Keratinocyte (primary cell): ENCODE measurements around the gene PTPN14. TPM values are rescaled to one million over a fixed set of nuclear protein-coding genes. Genes with fewer than 3 reads are reported as not detected.
A peak's percentile ranks its signal among the peaks of the same experiment; 100 is the strongest.

ENCODE experiments used
- DNase-seq: peaks from one replicate; pipeline ENCODE4 v3.0.0-alpha.2; 2011; ENCODE audit warnings: low read depth, missing footprints, low spot score
- FAIRE-seq: peaks from 2 replicates; lab custom pipeline; 2011; peaks lifted over from hg19 to GRCh38; lab: Jason Lieb, UNC
- H2AFZ ChIP-seq: 2 replicates; pipeline ENCODE4 v1.6.0; 2012; ENCODE audit warnings: low read length, control low read depth, inconsistent platforms; ENCODE audit not compliant: control insufficient read depth
- H3K27ac ChIP-seq: 2 replicates; pipeline ENCODE4 v1.5.1; 2011; ENCODE audit warnings: low read length; ENCODE audit not compliant: control insufficient read depth, insufficient read depth
- H3K27me3 ChIP-seq: 3 replicates; pipeline ENCODE4 v1.6.0; 2011; ENCODE audit warnings: low read length; ENCODE audit not compliant: control insufficient read depth, insufficient read depth; ENCODE audit errors: extremely low read depth
- H3K36me3 ChIP-seq, 2 experiments: 2 replicates in 1 of 2; 3 replicates in 1 of 2; pipeline ENCODE4 v1.5.1; 2011; ENCODE audit warnings: low read length in 2 of 2, mild to moderate bottlenecking in 1 of 2; ENCODE audit not compliant: control insufficient read depth in 2 of 2, insufficient read depth in 2 of 2; ENCODE audit errors: extremely low read depth in 1 of 2
- H3K4me1 ChIP-seq: 3 replicates; pipeline ENCODE4 v1.5.1; 2011; ENCODE audit warnings: low read length; ENCODE audit not compliant: control insufficient read depth, insufficient read depth; ENCODE audit errors: extremely low read depth
- H3K4me2 ChIP-seq: 3 replicates; pipeline ENCODE4 v1.6.0; 2011; ENCODE audit warnings: low read depth, low read length; ENCODE audit not compliant: control insufficient read depth, insufficient read depth; ENCODE audit errors: extremely low read depth
- H3K4me3 ChIP-seq, 3 experiments: fragments of 200-600 bp in 1 of 3; sonication (generic) in 1 of 3; 2 replicates in 2 of 3; 3 replicates in 1 of 3; pipeline ENCODE4 v1.5.1; 2011 to 2016; ENCODE audit warnings: low read length in 3 of 3, mild to moderate bottlenecking in 3 of 3, control low read depth in 2 of 3, inconsistent platforms in 1 of 3, low read depth in 1 of 3, mixed read lengths in 1 of 3, mixed run types in 1 of 3, moderate library complexity in 1 of 3; ENCODE audit not compliant: control insufficient read depth in 2 of 3, insufficient read depth in 2 of 3; ENCODE audit errors: extremely low read depth in 1 of 3
- H3K79me2 ChIP-seq: 2 replicates; pipeline ENCODE4 v1.6.0; 2012; ENCODE audit warnings: low read length; ENCODE audit not compliant: control insufficient read depth, insufficient read depth
- H3K9ac ChIP-seq: 3 replicates; pipeline ENCODE4 v1.6.0; 2011; ENCODE audit warnings: low read length; ENCODE audit not compliant: control insufficient read depth, insufficient read depth; ENCODE audit errors: extremely low read depth
- H3K9me1 ChIP-seq: 3 replicates; pipeline ENCODE4 v1.6.0; 2011; ENCODE audit warnings: low read length; ENCODE audit not compliant: control insufficient read depth, insufficient read depth; ENCODE audit errors: extremely low read depth
- H3K9me3 ChIP-seq: 2 replicates; pipeline ENCODE4 v1.5.1; 2012; ENCODE audit warnings: low read depth, low read length; ENCODE audit not compliant: control insufficient read depth
- H4K20me1 ChIP-seq: 3 replicates; pipeline ENCODE4 v1.6.0; 2011; ENCODE audit warnings: low read length; ENCODE audit not compliant: control insufficient read depth, insufficient read depth; ENCODE audit errors: extremely low read depth
- CTCF ChIP-seq, 3 experiments: IDR thresholded peaks in 1 of 3; conservative IDR thresholded peaks in 1 of 3; optimal IDR thresholded peaks in 1 of 3; 2 replicates in 2 of 3; 3 replicates in 1 of 3; pipeline versions ENCODE3 to v1.5.1; 2011; ENCODE audit warnings: low read length in 3 of 3, mild to moderate bottlenecking in 3 of 3, moderate library complexity in 2 of 3, control low read depth in 1 of 3, inconsistent platforms in 1 of 3; ENCODE audit not compliant: insufficient read depth in 2 of 3; ENCODE audit errors: extremely low read depth in 1 of 3
- EZH2 ChIP-seq: IDR thresholded peaks from one replicate; pipeline ENCODE4 v1.6.1; 2012; ENCODE audit warnings: inconsistent platforms, mild to moderate bottlenecking, low read length, moderate library complexity
- dilution Hi-C: fragments of 300-500 bp; cut with MboI; formaldehyde crosslinking; loops from one replicate; pipeline ENCODE4 v1.7.0; 2020; ENCODE audit warnings: low sequenced_read_pairs; ENCODE audit not compliant: extremely low pct_ligation_motif_present
- polyA plus RNA-seq, 5 experiments: library from polyadenylated mRNA; depleted of rRNA in 3 of 5; stranded (reverse) in 3 of 5; stranded (forward) in 1 of 5; unstranded in 1 of 5; fragments of >200 nt; gene quantifications; 1 replicate in 1 of 5; 2 replicates in 3 of 5; 3 replicates in 1 of 5; pipeline versions ENCODE4 v1.2.1 to v1.2.3, GENCODE V29; 2011 to 2012; ENCODE audit warnings: missing spikeins in 2 of 5, low read depth in 1 of 5, low replicate concordance in 1 of 5

Gene PTPN14
- polyA plus RNA-seq, 1 donor (not counting 4 experiments of a cell fraction or from before 2014, with no cell fraction given), result 29.9 TPM

DNA sequence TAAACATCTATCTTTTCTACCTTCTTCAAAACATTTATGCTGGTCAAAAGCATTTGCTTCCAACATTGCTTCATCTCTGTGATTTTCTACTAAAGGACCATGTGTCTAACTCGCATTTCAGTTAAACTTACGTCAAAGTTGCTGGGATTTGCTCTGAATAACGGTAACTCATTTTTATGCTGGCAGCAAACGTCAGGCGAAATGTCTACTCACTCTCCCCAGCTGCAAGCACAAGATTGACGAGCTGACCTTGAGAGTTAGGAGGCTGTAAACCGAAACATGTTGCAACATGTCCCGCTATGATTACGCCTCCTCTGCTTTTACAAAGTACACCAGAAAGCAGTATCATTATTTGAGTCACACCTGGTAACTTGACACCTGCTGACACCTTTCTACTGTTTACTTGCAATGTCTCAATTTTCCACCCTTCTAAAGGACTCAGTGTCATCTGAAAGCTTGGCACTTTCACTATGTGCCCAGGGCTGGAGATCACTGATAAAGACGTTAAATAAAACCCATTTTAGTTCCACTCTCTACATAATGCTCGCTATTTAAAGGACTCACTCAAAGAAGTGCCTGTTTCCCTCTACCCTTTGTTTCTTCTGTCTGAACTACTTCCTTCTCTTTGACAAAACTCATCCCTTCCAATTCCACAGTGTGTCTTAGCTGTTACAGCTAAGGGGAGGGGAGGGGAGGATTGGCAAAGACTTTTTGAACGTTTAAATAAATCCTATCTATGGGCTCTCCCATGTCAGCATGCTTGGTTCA is 111.9 kb downstream of the PTPN14 start:
- peak overlapping the region; percentile 99 for H3K27ac ChIP-seq
- no peak for TF ChIP-seq EZH2
- no peak for TF ChIP-seq CTCF (optimal IDR thresholded peaks at IDR 0.05 in 1 of 3, IDR thresholded peaks at IDR 0.05 in 1 of 3, conservative IDR thresholded peaks at IDR 0.05 in 1 of 3; ENCODE audit: extremely low read depth in 1 of 3, insufficient read depth in 2 of 3, low read length in 3 of 3)
- dilution Hi-C loops, result no loop called here
- peak overlapping the region; percentile 97 for H3K4me2 ChIP-seq
- DNase-seq (peak; percentile 99), FAIRE-seq (peak; percentile 97)
- H3K27me3 ChIP-seq, result no peaks in the 10 kb centered on the region
- no peaks in the 10 kb centered on the region for H3K9me3 ChIP-seq
- H4K20me1 ChIP-seq, result no peaks in the 10 kb centered on the region
- H2AFZ ChIP-seq, result no peak overlapping the region
- H3K4me1 ChIP-seq, result peaks cover 52% of the 10 kb centered on the region
- H3K79me2 ChIP-seq, result peaks cover 58% of the 10 kb centered on the region
- H3K36me3 ChIP-seq, result peaks cover 4% of the 10 kb centered on the region in 2 experiments
- no peaks in the 10 kb centered on the region for H3K9me1 ChIP-seq
- H3K4me3 ChIP-seq, result peak overlapping the region in 2 of 3 experiments; percentile 34 to 52
- peak overlapping the region; percentile 86 for H3K9ac ChIP-seq

GRCh38 chr1:214438530-214438929 is 112.9 kb downstream of the PTPN14 start:
- Histone ChIP-seq H3K9me1 (no peaks in the 10 kb centered on the region), H4K20me1 (no peaks in the 10 kb centered on the region), H3K27me3 (no peaks in the 10 kb centered on the region), H3K4me1 (peaks cover 45% of the 10 kb centered on the region), H3K9me3 (no peaks in the 10 kb centered on the region), H3K79me2 (peaks cover 57% of the 10 kb centered on the region), H3K27ac (peak overlapping the region; percentile 99), H3K4me3 (no peak overlapping the region), H3K4me2 (peak overlapping the region; percentile 97), H3K9ac (peak overlapping the region; percentile 86), H2AFZ (no peak overlapping the region), H3K36me3 (peaks cover 1 to 4% of the 10 kb centered on the region in 2 experiments)
- FAIRE-seq (no peak), DNase-seq (no peak)
- TF ChIP-seq EZH2 (no peak), CTCF (optimal IDR thresholded peaks at IDR 0.05 in 1 of 3, IDR thresholded peaks at IDR 0.05 in 1 of 3, conservative IDR thresholded peaks at IDR 0.05 in 1 of 3; ENCODE audit: extremely low read depth in 1 of 3, insufficient read depth in 2 of 3, low read length in 3 of 3) (no peak)
- dilution Hi-C loops, result no loop called here
